ENCODE data around the gene HPDL.
"Not testable (repeated sequence)": the region's sequence is repeated elsewhere in the genome, so short reads cannot be mapped to it uniquely, and the experiment has no call there.

The HPDL gene

GRCh38 chr1:45351508-45351907, 24.8 kb downstream of the HPDL start:
- no peak for DNase-seq (ENCODE audit: low read depth)
- H3K4me3 ChIP-seq (ENCODE audit: control insufficient read depth, low read depth, low read length) = no peak overlapping the region
- no peak for TF ChIP-seq CTCF (IDR thresholded peaks at IDR 0.05; ENCODE audit: control insufficient read depth, insufficient read depth, low read depth, low read length, missing control alignments)

GRCh38 chr1:45353685-45354084, 27.0 kb downstream of the HPDL start:
- no peak overlapping the region for H3K4me3 ChIP-seq (ENCODE audit: control insufficient read depth, low read depth, low read length)
- no peak for TF ChIP-seq CTCF (IDR thresholded peaks at IDR 0.05; ENCODE audit: control insufficient read depth, insufficient read depth, low read depth, low read length, missing control alignments)
- DNase-seq (ENCODE audit: low read depth) = no peak

GRCh38 chr1:45354838-45355237, 28.1 kb downstream of the HPDL start:
- no peak for TF ChIP-seq CTCF (IDR thresholded peaks at IDR 0.05; ENCODE audit: control insufficient read depth, insufficient read depth, low read depth, low read length, missing control alignments)
- H3K4me3 ChIP-seq (ENCODE audit: control insufficient read depth, low read depth, low read length) = no peak overlapping the region
- no peak for DNase-seq (ENCODE audit: low read depth)

GRCh38 chr1:45355683-45356082, 29.0 kb downstream of the HPDL start:
- DNase-seq (ENCODE audit: low read depth) = no peak
- no peak for TF ChIP-seq CTCF (IDR thresholded peaks at IDR 0.05; ENCODE audit: control insufficient read depth, insufficient read depth, low read depth, low read length, missing control alignments)
- no peak overlapping the region for H3K4me3 ChIP-seq (ENCODE audit: control insufficient read depth, low read depth, low read length)

GRCh38 chr1:45356186-45356585, 29.5 kb downstream of the HPDL start:
- H3K4me3 ChIP-seq (ENCODE audit: control insufficient read depth, low read depth, low read length) = no peak overlapping the region
- no peak for TF ChIP-seq CTCF (IDR thresholded peaks at IDR 0.05; ENCODE audit: control insufficient read depth, insufficient read depth, low read depth, low read length, missing control alignments)
- no peak for DNase-seq (ENCODE audit: low read depth)

- TF ChIP-seq CTCF (IDR thresholded peaks at IDR 0.05; ENCODE audit: control insufficient read depth, insufficient read depth, low read depth, low read length, missing control alignments) = peak; percentile 61
- peak; percentile 32 for DNase-seq (ENCODE audit: low read depth)
- H3K4me3 ChIP-seq (ENCODE audit: control insufficient read depth, low read depth, low read length) = no peak overlapping the region
Observed at GRCh38 chr1:45359882-45360513, 33.3 kb downstream of the HPDL start.

- not testable (repeated sequence) for H3K4me3 ChIP-seq (ENCODE audit: control insufficient read depth, low read depth, low read length)
- peak; percentile 57 for DNase-seq (ENCODE audit: low read depth)
Observed at GRCh38 chr1:45360981-45361380, 34.3 kb downstream of the HPDL start.

Data from AG09309 (cell line).